CD14-positive monocyte (primary cell): Measurements from ENCODE around the gene EPB41. TPM values are rescaled to one million over a fixed set of nuclear protein-coding genes. Genes with fewer than 3 reads are reported as not detected.

Source experiments
- DNase-seq, 3 donors: peaks; one replicate each; pipeline ENCODE4 v3.0.0-alpha.2; 2011 to 2022
- H2AFZ ChIP-seq: 2 replicates; pipeline ENCODE4 v1.6.0; 2012; ENCODE audit warnings: mild to moderate bottlenecking, low read depth, low read length, inconsistent platforms; ENCODE audit not compliant: insufficient read depth, poor library complexity, severe bottlenecking
- H3K27ac ChIP-seq, 2 donors: 1 replicate in 1 of 2; 2 replicates in 1 of 2; pipeline ENCODE4 v1.5.1; 2012 to 2013; ENCODE audit warnings: low read length in 2 of 2, control low read depth in 1 of 2, inconsistent platforms in 1 of 2, low read depth in 1 of 2, mild to moderate bottlenecking in 1 of 2
- H3K27me3 ChIP-seq, 2 donors: one replicate each; pipeline versions ENCODE4 v1.6.0 to v1.6.1; 2011 to 2013; ENCODE audit warnings: low read length in 2 of 2; ENCODE audit not compliant: control insufficient read depth in 2 of 2, insufficient read depth in 2 of 2
- H3K36me3 ChIP-seq, 2 donors: replicated peaks in 1 of 2; 1 replicate in 1 of 2; 2 replicates in 1 of 2; pipeline versions ENCODE4 v1.5.1 to v1.6.1; 2012 to 2013; ENCODE audit warnings: low read length in 2 of 2, control low read depth in 1 of 2, inconsistent platforms in 1 of 2, mild to moderate bottlenecking in 1 of 2; ENCODE audit not compliant: insufficient read depth in 2 of 2, control insufficient read depth in 1 of 2
- H3K4me1 ChIP-seq, 2 donors: 1 replicate in 1 of 2; 2 replicates in 1 of 2; pipeline versions ENCODE4 v1.5.1 to v1.6.1; 2012 to 2013; ENCODE audit warnings: low read length in 2 of 2, control low read depth in 1 of 2, inconsistent platforms in 1 of 2, mild to moderate bottlenecking in 1 of 2, moderate library complexity in 1 of 2; ENCODE audit not compliant: insufficient read depth in 2 of 2, control insufficient read depth in 1 of 2
- H3K4me2 ChIP-seq: replicated peaks from 2 replicates; pipeline ENCODE3; 2012; ENCODE audit warnings: low read length, moderate library complexity, mild to moderate bottlenecking; ENCODE audit not compliant: poor library complexity, severe bottlenecking; ENCODE audit errors: extremely low read depth
- H3K4me3 ChIP-seq, 3 experiments: fragments of 200-600 bp in 1 of 3; sonication (generic) in 1 of 3; replicated peaks in 1 of 3; 1 replicate in 2 of 3; 2 replicates in 1 of 3; pipeline ENCODE4 v1.5.1; 2011 to 2013; ENCODE audit warnings: low read length in 3 of 3, mild to moderate bottlenecking in 3 of 3, control low read depth in 2 of 3, low read depth in 2 of 3, inconsistent platforms in 1 of 3, moderate library complexity in 1 of 3
- H3K79me2 ChIP-seq: 2 replicates; pipeline ENCODE4 v1.6.0; 2012; ENCODE audit warnings: mild to moderate bottlenecking, control low read depth, inconsistent platforms, low read length, moderate library complexity; ENCODE audit not compliant: insufficient read depth
- H3K9ac ChIP-seq: 2 replicates; pipeline ENCODE4 v1.6.0; 2017; ENCODE audit warnings: low read length, mild to moderate bottlenecking; ENCODE audit not compliant: insufficient read depth, poor library complexity, severe bottlenecking
- H3K9me3 ChIP-seq, 2 donors: replicated peaks in 1 of 2; 1 replicate in 1 of 2; 2 replicates in 1 of 2; pipeline versions ENCODE4 v1.5.1 to v1.6.1; 2012 to 2013; ENCODE audit warnings: low read length in 2 of 2, control low read depth in 1 of 2; ENCODE audit not compliant: control insufficient read depth in 1 of 2, insufficient read depth in 1 of 2
- H4K20me1 ChIP-seq: 2 replicates; pipeline ENCODE4 v1.6.0; 2012; ENCODE audit warnings: mild to moderate bottlenecking, low read length, control low read depth, moderate library complexity; ENCODE audit not compliant: insufficient read depth
- H3K27ac Mint-ChIP-seq, 7 donors: one replicate each; pipeline ENCODE4 v1.8.0; 2020; ENCODE audit warnings: mild to moderate bottlenecking in 7 of 7, mixed read lengths in 7 of 7, moderate library complexity in 6 of 7, inconsistent platforms in 2 of 7
- H3K27me3 Mint-ChIP-seq, 3 donors: one replicate each; pipeline ENCODE4 v1.8.0; 2021 to 2022; ENCODE audit warnings: low read depth in 3 of 3, mild to moderate bottlenecking in 3 of 3, mixed read lengths in 3 of 3, moderate library complexity in 3 of 3, inconsistent platforms in 1 of 3
- H3K36me3 Mint-ChIP-seq, 2 donors: one replicate each; pipeline ENCODE4 v1.8.0; 2020; ENCODE audit warnings: mixed read lengths in 2 of 2, inconsistent platforms in 1 of 2, mild to moderate bottlenecking in 1 of 2
- H3K4me1 Mint-ChIP-seq: one replicate; pipeline ENCODE4 v1.8.0; 2020; ENCODE audit warnings: mild to moderate bottlenecking, mixed read lengths
- H3K4me3 Mint-ChIP-seq, 2 donors: one replicate each; pipeline ENCODE4 v1.8.0; 2020; ENCODE audit warnings: mild to moderate bottlenecking in 2 of 2, mixed read lengths in 2 of 2, moderate library complexity in 1 of 2
- H3K9me3 Mint-ChIP-seq, 7 donors: one replicate each; pipeline ENCODE4 v1.8.0; 2020 to 2022; ENCODE audit warnings: mixed read lengths in 7 of 7, mild to moderate bottlenecking in 6 of 7, moderate library complexity in 6 of 7, inconsistent platforms in 2 of 7
- WGBS: methylation state at CpG from one replicate; pipeline ENCODE4 v1.1.5; 2013; ENCODE audit warnings: missing lambda C conversion rate; ENCODE audit not compliant: insufficient coverage; 5-methylcytosine and 5-hydroxymethylcytosine counted together
- intact Hi-C, 2 donors: fragments of 100-400 bp; cut with micrococcal nuclease; formaldehyde crosslinking; loops; one replicate each; pipeline versions ENCODE4 v1.15.0 to v1.15.1; 2023
- polyA plus RNA-seq, 3 donors: library from polyadenylated mRNA; depleted of rRNA in 1 of 3; unstranded in 2 of 3; stranded (reverse) in 1 of 3; fragments of 300-500 nt in 2 of 3; fragments of >200 nt in 1 of 3; fragmentation: Illumina TruSeq in 2 of 3; gene quantifications; 1 replicate in 2 of 3; 2 replicates in 1 of 3; pipeline ENCODE4 v1.2.3, GENCODE V29; 2012 to 2021
- TF ChIP-seq, protein P1 (sequence below): fragments of 200-600 bp; IDR thresholded peaks from one replicate; pipeline ENCODE4 v1.8.0; 2022; ENCODE audit warnings: antibody characterized with exemption, mild to moderate bottlenecking

EPB41 gene
- polyA plus RNA-seq, 3 donors: 11.3 to 19.4 (median 18.9) TPM

- no peak overlapping the region for H3K27ac ChIP-seq
- H3K9ac ChIP-seq: no peak overlapping the region
- H3K9me3 Mint-ChIP-seq: peaks cover 0 to 5% (median 4%) of the 10 kb centered on the region in 7 donors
- H3K36me3 ChIP-seq: no peaks in the 10 kb centered on the region
- peaks cover 0 to 1% (median 0%) of the 10 kb centered on the region in 3 donors for H3K27me3 Mint-ChIP-seq
- H3K4me1 ChIP-seq: peaks cover 6 to 8% of the 10 kb centered on the region in 2 donors
- no peak for DNase-seq
- no peak overlapping the region for H2AFZ ChIP-seq
- no peak overlapping the region for H3K27ac Mint-ChIP-seq
- no CpG with 5 or more reads among the region's 2 CpGs for WGBS
- TF ChIP-seq, protein P1, sequence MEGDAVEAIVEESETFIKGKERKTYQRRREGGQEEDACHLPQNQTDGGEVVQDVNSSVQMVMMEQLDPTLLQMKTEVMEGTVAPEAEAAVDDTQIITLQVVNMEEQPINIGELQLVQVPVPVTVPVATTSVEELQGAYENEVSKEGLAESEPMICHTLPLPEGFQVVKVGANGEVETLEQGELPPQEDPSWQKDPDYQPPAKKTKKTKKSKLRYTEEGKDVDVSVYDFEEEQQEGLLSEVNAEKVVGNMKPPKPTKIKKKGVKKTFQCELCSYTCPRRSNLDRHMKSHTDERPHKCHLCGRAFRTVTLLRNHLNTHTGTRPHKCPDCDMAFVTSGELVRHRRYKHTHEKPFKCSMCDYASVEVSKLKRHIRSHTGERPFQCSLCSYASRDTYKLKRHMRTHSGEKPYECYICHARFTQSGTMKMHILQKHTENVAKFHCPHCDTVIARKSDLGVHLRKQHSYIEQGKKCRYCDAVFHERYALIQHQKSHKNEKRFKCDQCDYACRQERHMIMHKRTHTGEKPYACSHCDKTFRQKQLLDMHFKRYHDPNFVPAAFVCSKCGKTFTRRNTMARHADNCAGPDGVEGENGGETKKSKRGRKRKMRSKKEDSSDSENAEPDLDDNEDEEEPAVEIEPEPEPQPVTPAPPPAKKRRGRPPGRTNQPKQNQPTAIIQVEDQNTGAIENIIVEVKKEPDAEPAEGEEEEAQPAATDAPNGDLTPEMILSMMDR: no peak
- H3K4me1 Mint-ChIP-seq: peaks cover 8% of the 10 kb centered on the region
- H3K79me2 ChIP-seq: peaks cover 16% of the 10 kb centered on the region
- intact Hi-C loops: no loop called here
- no peak overlapping the region for H3K4me3 Mint-ChIP-seq
- H3K4me3 ChIP-seq: no peak overlapping the region
- no peak overlapping the region for H3K4me2 ChIP-seq
- H4K20me1 ChIP-seq: peaks cover 14% of the 10 kb centered on the region
- H3K27me3 ChIP-seq: no peaks in the 10 kb centered on the region
- H3K36me3 Mint-ChIP-seq: peaks cover 13 to 23% of the 10 kb centered on the region in 2 donors
- H3K9me3 ChIP-seq: peaks cover 0 to 4% of the 10 kb centered on the region in 2 donors
These were observed 5.2 kb upstream of the EPB41 start for GRCh38 chr1:28909198-28909597.

DNA sequence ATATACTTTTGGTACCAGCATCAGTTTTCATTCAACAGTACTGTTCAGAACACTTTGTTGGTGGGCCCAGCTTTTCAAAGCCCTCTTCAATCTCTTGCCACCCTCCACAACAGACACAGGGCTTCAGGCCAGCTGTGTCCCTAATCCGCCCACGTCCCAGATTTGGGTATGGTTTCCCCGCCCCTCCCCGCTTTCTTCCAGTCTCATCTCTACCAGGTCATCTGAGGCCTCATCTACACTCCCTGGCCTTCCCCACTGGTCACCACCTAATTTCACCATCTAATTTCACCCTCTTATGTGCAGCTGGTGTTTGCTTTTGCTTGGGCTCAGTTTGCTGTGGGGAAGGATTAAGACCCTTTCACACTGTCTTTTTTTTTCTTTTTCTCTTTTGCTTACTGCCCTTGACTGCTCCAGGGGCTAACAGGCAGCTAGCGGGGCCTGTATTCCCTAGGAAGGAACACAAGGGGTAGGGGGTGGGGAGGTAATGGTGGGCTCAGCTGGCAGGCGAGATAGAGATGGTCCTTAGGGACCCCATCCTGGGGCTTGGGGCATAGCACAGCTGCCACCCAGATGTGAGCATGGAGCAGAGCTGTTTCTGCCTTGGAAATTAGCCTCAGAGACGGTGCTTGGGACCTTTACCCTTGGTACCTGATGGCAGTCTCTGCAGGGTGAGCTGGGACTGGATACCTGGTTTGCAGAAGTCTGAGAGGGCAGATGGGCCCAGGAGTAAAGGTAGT is 3.8 kb upstream of the EPB41 start:
- Mint-ChIP-seq H3K9me3 (no peaks in the 10 kb centered on the region), H3K4me1 (peaks cover 16% of the 10 kb centered on the region), H3K4me3 (no peak overlapping the region), H3K36me3 (peaks cover 9 to 16% of the 10 kb centered on the region in 2 donors), H3K27ac (no peak overlapping the region), H3K27me3 (peaks cover 0 to 4% (median 3%) of the 10 kb centered on the region in 3 donors)
- H3K4me2 ChIP-seq: no peak overlapping the region
- 94% methylated on average over 6 of the region's 7 CpGs for WGBS
- TF ChIP-seq, protein P1: no peak
- H3K36me3 ChIP-seq: no peaks in the 10 kb centered on the region
- intact Hi-C loops: no loop called here
- H2AFZ ChIP-seq: no peak overlapping the region
- H3K9me3 ChIP-seq: no peaks in the 10 kb centered on the region
- no peak for DNase-seq
- H4K20me1 ChIP-seq: peaks cover 16% of the 10 kb centered on the region
- H3K4me3 ChIP-seq: no peak overlapping the region
- H3K4me1 ChIP-seq: peaks cover 13 to 17% of the 10 kb centered on the region in 2 donors
- no peaks in the 10 kb centered on the region for H3K27me3 ChIP-seq
- no peak overlapping the region for H3K9ac ChIP-seq
- peaks cover 21% of the 10 kb centered on the region for H3K79me2 ChIP-seq
- no peak overlapping the region for H3K27ac ChIP-seq
